SU-DHL-6 (cell line): ENCODE measurements around the gene UFD1.

ENCODE experiments used
- H2AFZ ChIP-seq: fragments of 200-600 bp; sonication (generic); 2 replicates; pipeline ENCODE4 v1.6.1; 2014; ENCODE audit warnings: low read depth, mild to moderate bottlenecking, moderate library complexity, mixed read lengths, antibody characterized with exemption, low read length; ENCODE audit not compliant: severe bottlenecking
- H3F3A ChIP-seq: fragments of 200-600 bp; shearing (Covaris generic); 2 replicates; pipeline ENCODE4 v1.6.0; 2016; ENCODE audit warnings: antibody characterized with exemption, mild to moderate bottlenecking; ENCODE audit not compliant: insufficient read depth
- H3K27ac ChIP-seq: fragments of 200-600 bp; sonication (generic); 2 replicates; pipeline ENCODE4 v1.5.1; 2016; ENCODE audit warnings: low read depth, mild to moderate bottlenecking, low read length, moderate library complexity, mixed read lengths
- H3K27me3 ChIP-seq: fragments of 200-600 bp; sonication (generic), shearing (Covaris generic); 2 replicates; pipeline ENCODE4 v1.6.0; 2014; ENCODE audit warnings: mild to moderate bottlenecking, low read length
- H3K36me3 ChIP-seq: fragments of 200-600 bp; sonication (generic); 2 replicates; pipeline ENCODE4 v1.6.1; 2014; ENCODE audit warnings: mild to moderate bottlenecking, low read length, mixed read lengths
- H3K4me2 ChIP-seq: fragments of 300-600, 200-600 bp; shearing (Covaris generic), sonication (generic); 2 replicates; pipeline ENCODE4 v1.6.0; 2014; ENCODE audit warnings: low read length, low read depth, mild to moderate bottlenecking; ENCODE audit not compliant: poor library complexity, severe bottlenecking
- H3K4me3 ChIP-seq: fragments of 200-600 bp; sonication (generic); 2 replicates; pipeline ENCODE4 v1.5.1; 2014; ENCODE audit warnings: antibody characterized with exemption, low read length, mild to moderate bottlenecking, mixed read lengths; ENCODE audit not compliant: insufficient read depth, poor library complexity, severe bottlenecking
- H3K79me2 ChIP-seq: fragments of 200-600 bp; sonication (generic); 2 replicates; pipeline ENCODE4 v1.6.1; 2014; ENCODE audit warnings: mild to moderate bottlenecking, low read length, moderate library complexity; ENCODE audit not compliant: insufficient read depth
- H3K9ac ChIP-seq: fragments of 200-600 bp; sonication (generic); 2 replicates; pipeline ENCODE4 v1.7.0; 2014; ENCODE audit warnings: mild to moderate bottlenecking, low read length
- H3K9me2 ChIP-seq: fragments of 200-600 bp; sonication (generic); replicated peaks from 2 replicates; pipeline ENCODE4 v1.6.1; 2014; ENCODE audit warnings: low read length; ENCODE audit not compliant: insufficient read depth
- H3K9me3 ChIP-seq: fragments of 200-600 bp; sonication (generic); 2 replicates; pipeline ENCODE4 v1.6.1; 2014; ENCODE audit warnings: low read length, mixed read lengths; ENCODE audit not compliant: insufficient read depth
- H4K20me1 ChIP-seq: fragments of 200-600 bp; sonication (generic); 2 replicates; pipeline ENCODE4 v1.6.1; 2014; ENCODE audit warnings: low read depth, mild to moderate bottlenecking, antibody characterized with exemption, low read length, moderate library complexity, mixed read lengths
- CTCF ChIP-seq: fragments of 200-600 bp; sonication (generic); IDR thresholded peaks from one replicate; pipeline ENCODE4 v1.5.1; 2017; ENCODE audit warnings: antibody characterized with exemption, mild to moderate bottlenecking, low read length, moderate library complexity; ENCODE audit not compliant: insufficient read depth, poor library complexity, severe bottlenecking
- EZH2phosphoT487 ChIP-seq: fragments of 200-600 bp; sonication (generic), shearing (Covaris generic); conservative IDR thresholded peaks from 2 replicates; pipeline ENCODE4 v1.6.1; 2018; ENCODE audit warnings: mild to moderate bottlenecking, antibody characterized with exemption, low read length, moderate library complexity, mixed read lengths

Gene UFD1

GRCh38 chr22:19526702-19527111 is 47.7 kb upstream of the UFD1 start:
- Histone ChIP-seq H3K9ac (no peak overlapping the region), H3K4me3 (no peak overlapping the region), H3K79me2 (no peaks in the 10 kb centered on the region), H3K27ac (no peak overlapping the region), H3K9me3 (no peaks in the 10 kb centered on the region), H3F3A (no peaks in the 10 kb centered on the region), H3K9me2 (no peaks in the 10 kb centered on the region), H3K27me3 (no peaks in the 10 kb centered on the region), H2AFZ (no peak overlapping the region), H4K20me1 (no peaks in the 10 kb centered on the region), H3K36me3 (no peaks in the 10 kb centered on the region), H3K4me2 (no peak overlapping the region)
- TF ChIP-seq EZH2phosphoT487 (no peak), CTCF (no peak)

- Histone ChIP-seq H3K4me2 (no peak overlapping the region), H3K27me3 (no peaks in the 10 kb centered on the region)
These were observed 47.2 kb upstream of the UFD1 start for GRCh38 chr22:19526076-19526701.

GRCh38 chr22:19525666-19526065 is 46.7 kb upstream of the UFD1 start:
- no peak overlapping the region for H3K27ac ChIP-seq
- TF ChIP-seq CTCF (no peak), EZH2phosphoT487 (no peak)
- no peaks in the 10 kb centered on the region for H3K9me2 ChIP-seq
- H3K4me2 ChIP-seq, result no peak overlapping the region
- no peak overlapping the region for H3K4me3 ChIP-seq
- no peak overlapping the region for H3K9ac ChIP-seq
- no peaks in the 10 kb centered on the region for H4K20me1 ChIP-seq
- H2AFZ ChIP-seq, result no peak overlapping the region
- H3K79me2 ChIP-seq, result no peaks in the 10 kb centered on the region
- H3K27me3 ChIP-seq, result no peaks in the 10 kb centered on the region
- no peaks in the 10 kb centered on the region for H3K9me3 ChIP-seq
- H3K36me3 ChIP-seq, result no peaks in the 10 kb centered on the region
- no peaks in the 10 kb centered on the region for H3F3A ChIP-seq

More at GRCh38 chr22:19526076-19526701, 47.2 kb upstream of the UFD1 start:
- H3K27ac ChIP-seq, result no peak overlapping the region
- no peaks in the 10 kb centered on the region for H3F3A ChIP-seq
- H2AFZ ChIP-seq, result no peak overlapping the region
- H3K79me2 ChIP-seq, result no peaks in the 10 kb centered on the region
- H3K36me3 ChIP-seq, result no peaks in the 10 kb centered on the region
- H3K4me3 ChIP-seq, result no peak overlapping the region
- no peaks in the 10 kb centered on the region for H3K9me3 ChIP-seq
- H3K9ac ChIP-seq, result no peak overlapping the region
- no peaks in the 10 kb centered on the region for H3K9me2 ChIP-seq
- no peaks in the 10 kb centered on the region for H4K20me1 ChIP-seq
- TF ChIP-seq EZH2phosphoT487, result no peak
- TF ChIP-seq CTCF, result no peak
